MM.1S (cell line): ENCODE results near the gene MAP2K7.
"Not testable (repeated sequence)": the region's sequence is repeated elsewhere in the genome, so short reads cannot be mapped to it uniquely, and the experiment has no call there.

Source experiments
- CTCF ChIP-seq: fragments of 300-600 bp; sonication (generic); IDR thresholded peaks from 2 replicates; pipeline ENCODE4 v1.5.1; 2016; ENCODE audit warnings: antibody characterized with exemption, low read length, mixed read lengths
- EZH2 ChIP-seq: fragments of 300-600 bp; sonication (generic); optimal IDR thresholded peaks from 2 replicates; pipeline ENCODE3; 2017; ENCODE audit warnings: low read depth, mild to moderate bottlenecking, antibody characterized with exemption, low read length, mixed read lengths
- EZH2phosphoT487 ChIP-seq: fragments of 300-600 bp; sonication (generic); IDR thresholded peaks from 2 replicates; pipeline ENCODE4 v1.6.1; 2018; ENCODE audit warnings: antibody characterized with exemption, low read length

DNA sequence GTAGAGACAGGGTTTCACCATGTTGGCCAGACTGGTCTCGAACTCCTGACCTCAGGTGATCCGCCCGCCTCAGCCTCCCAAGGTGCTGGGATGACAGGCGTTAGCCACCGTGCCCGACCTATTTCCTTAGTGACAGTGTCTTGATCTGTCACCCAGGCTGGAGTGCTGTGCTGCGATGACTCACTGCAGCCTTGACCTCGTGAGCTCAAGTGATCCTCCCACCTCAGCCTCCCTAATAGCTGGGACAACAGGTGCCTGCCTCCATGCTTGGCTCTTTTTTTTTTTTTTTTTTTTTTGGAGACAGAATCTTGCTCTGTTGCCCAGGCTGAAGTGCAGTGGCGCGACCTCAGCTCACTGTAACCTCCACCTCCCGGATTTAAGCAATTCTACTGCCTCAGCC is 26.4 kb downstream of the MAP2K7 start:
- TF ChIP-seq EZH2phosphoT487, CTCF, EZH2: not testable (repeated sequence)
